ENCODE measurements around the gene CTTN.

- TF ChIP-seq, protein P1, sequence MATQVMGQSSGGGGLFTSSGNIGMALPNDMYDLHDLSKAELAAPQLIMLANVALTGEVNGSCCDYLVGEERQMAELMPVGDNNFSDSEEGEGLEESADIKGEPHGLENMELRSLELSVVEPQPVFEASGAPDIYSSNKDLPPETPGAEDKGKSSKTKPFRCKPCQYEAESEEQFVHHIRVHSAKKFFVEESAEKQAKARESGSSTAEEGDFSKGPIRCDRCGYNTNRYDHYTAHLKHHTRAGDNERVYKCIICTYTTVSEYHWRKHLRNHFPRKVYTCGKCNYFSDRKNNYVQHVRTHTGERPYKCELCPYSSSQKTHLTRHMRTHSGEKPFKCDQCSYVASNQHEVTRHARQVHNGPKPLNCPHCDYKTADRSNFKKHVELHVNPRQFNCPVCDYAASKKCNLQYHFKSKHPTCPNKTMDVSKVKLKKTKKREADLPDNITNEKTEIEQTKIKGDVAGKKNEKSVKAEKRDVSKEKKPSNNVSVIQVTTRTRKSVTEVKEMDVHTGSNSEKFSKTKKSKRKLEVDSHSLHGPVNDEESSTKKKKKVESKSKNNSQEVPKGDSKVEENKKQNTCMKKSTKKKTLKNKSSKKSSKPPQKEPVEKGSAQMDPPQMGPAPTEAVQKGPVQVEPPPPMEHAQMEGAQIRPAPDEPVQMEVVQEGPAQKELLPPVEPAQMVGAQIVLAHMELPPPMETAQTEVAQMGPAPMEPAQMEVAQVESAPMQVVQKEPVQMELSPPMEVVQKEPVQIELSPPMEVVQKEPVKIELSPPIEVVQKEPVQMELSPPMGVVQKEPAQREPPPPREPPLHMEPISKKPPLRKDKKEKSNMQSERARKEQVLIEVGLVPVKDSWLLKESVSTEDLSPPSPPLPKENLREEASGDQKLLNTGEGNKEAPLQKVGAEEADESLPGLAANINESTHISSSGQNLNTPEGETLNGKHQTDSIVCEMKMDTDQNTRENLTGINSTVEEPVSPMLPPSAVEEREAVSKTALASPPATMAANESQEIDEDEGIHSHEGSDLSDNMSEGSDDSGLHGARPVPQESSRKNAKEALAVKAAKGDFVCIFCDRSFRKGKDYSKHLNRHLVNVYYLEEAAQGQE (IDR thresholded peaks at IDR 0.05; ENCODE audit: insufficient read depth in 1 of 2, low read depth in 2 of 2, low read length in 1 of 2): no peak
- TF ChIP-seq, protein P2, sequence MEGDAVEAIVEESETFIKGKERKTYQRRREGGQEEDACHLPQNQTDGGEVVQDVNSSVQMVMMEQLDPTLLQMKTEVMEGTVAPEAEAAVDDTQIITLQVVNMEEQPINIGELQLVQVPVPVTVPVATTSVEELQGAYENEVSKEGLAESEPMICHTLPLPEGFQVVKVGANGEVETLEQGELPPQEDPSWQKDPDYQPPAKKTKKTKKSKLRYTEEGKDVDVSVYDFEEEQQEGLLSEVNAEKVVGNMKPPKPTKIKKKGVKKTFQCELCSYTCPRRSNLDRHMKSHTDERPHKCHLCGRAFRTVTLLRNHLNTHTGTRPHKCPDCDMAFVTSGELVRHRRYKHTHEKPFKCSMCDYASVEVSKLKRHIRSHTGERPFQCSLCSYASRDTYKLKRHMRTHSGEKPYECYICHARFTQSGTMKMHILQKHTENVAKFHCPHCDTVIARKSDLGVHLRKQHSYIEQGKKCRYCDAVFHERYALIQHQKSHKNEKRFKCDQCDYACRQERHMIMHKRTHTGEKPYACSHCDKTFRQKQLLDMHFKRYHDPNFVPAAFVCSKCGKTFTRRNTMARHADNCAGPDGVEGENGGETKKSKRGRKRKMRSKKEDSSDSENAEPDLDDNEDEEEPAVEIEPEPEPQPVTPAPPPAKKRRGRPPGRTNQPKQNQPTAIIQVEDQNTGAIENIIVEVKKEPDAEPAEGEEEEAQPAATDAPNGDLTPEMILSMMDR (IDR thresholded peaks at IDR 0.05): no peak
- TF ChIP-seq POLR2AphosphoS5 (IDR thresholded peaks at IDR 0.05; ENCODE audit: low read depth, low read length) (no peak), TCF7L2 (IDR thresholded peaks at IDR 0.05; ENCODE audit: low read depth, low read length) (no peak)
Measured at GRCh38 chr11:70471254-70471653, 72.9 kb downstream of the CTTN start.

Measured in Panc1 (cell line).